Kidney (tissue), 14 donors: ENCODE data around the gene TLK2. TPM values are rescaled to one million over a fixed set of nuclear protein-coding genes. Genes with fewer than 3 reads are reported as not detected.

Source experiments
- DNase-seq, 5 donors: peaks; one replicate each; pipeline ENCODE4 v3.0.0-alpha.2; 2013 to 2020
- FAIRE-seq: peaks from 2 replicates; lab custom pipeline; 2012; peaks lifted over from hg19 to GRCh38; lab: Jason Lieb, UNC
- H3K27ac ChIP-seq, 2 donors: one replicate each; pipeline ENCODE4 v1.7.0; 2013; ENCODE audit warnings: low read depth in 2 of 2, low read length in 2 of 2, inconsistent platforms in 1 of 2
- H3K27me3 ChIP-seq: one replicate; pipeline ENCODE4 v1.7.1; 2013; ENCODE audit warnings: low read length, inconsistent platforms; ENCODE audit not compliant: control insufficient read depth, insufficient read depth
- H3K36me3 ChIP-seq, 3 donors: one replicate each; pipeline versions ENCODE4 v1.7.0 to v1.7.1; 2013; ENCODE audit warnings: low read length in 3 of 3, control low read depth in 1 of 3, inconsistent platforms in 1 of 3; ENCODE audit not compliant: insufficient read depth in 3 of 3, control insufficient read depth in 2 of 3
- H3K4me1 ChIP-seq, 3 donors: one replicate each; pipeline versions ENCODE4 v1.7.0 to v1.7.1; 2013; ENCODE audit warnings: low read length in 3 of 3, inconsistent platforms in 1 of 3, low read depth in 1 of 3; ENCODE audit not compliant: control insufficient read depth in 2 of 3, insufficient read depth in 2 of 3
- H3K4me3 ChIP-seq, 3 donors: one replicate each; pipeline versions ENCODE4 v1.7.0 to v1.8.1; 2013; ENCODE audit warnings: low read length in 3 of 3, control low read depth in 1 of 3, inconsistent platforms in 1 of 3
- H3K9ac ChIP-seq, 3 donors: one replicate each; pipeline versions ENCODE4 v1.7.0 to v1.7.1; 2013; ENCODE audit warnings: low read length in 3 of 3, control low read depth in 1 of 3, inconsistent platforms in 1 of 3
- H3K9me3 ChIP-seq, 3 donors: one replicate each; pipeline versions ENCODE4 v1.7.0 to v1.7.1; 2013; ENCODE audit warnings: low read length in 3 of 3, control low read depth in 1 of 3, inconsistent platforms in 1 of 3; ENCODE audit not compliant: control insufficient read depth in 2 of 3, insufficient read depth in 1 of 3
- CTCF ChIP-seq: IDR thresholded peaks from 3 replicates; pipeline ENCODE4 v1.5.1; 2012; ENCODE audit warnings: mild to moderate bottlenecking, moderate library complexity, borderline replicate concordance; ENCODE audit not compliant: insufficient read depth; ENCODE audit errors: extremely low read depth
- intact Hi-C: fragments of 100-400 bp; cut with DNase I; formaldehyde crosslinking; loops from one replicate; pipeline ENCODE4 v1.11.1; 2022
- polyA plus RNA-seq: library from polyadenylated mRNA; stranded (reverse); fragments of 350-450 nt; fragmentation: Illumina TruSeq; extraction: RNeasy Lipid Tissue Mini Kit (QIAGEN cat#74804); gene quantifications from one replicate; pipeline ENCODE4 v1.2.3, GENCODE V29; 2014; ENCODE audit warnings: low read depth, low replicate concordance; ENCODE audit not compliant: insufficient read depth
- total RNA-seq: library from RNA; stranded (reverse); fragmentation: NEBNext Ultra II Directional; extraction: Animal tissue kit (Norgen Biotek cat#: 25700); gene quantifications from one replicate; pipeline ENCODE4 v1.2.1, GENCODE V29; 2021
- donor health status: control.
- donor health status: control.
- donor health status: control.
- donor health status: control.
- donor health status: control.
- donor health status: DM: yes; HTN: yes; CAD: no.
- donor health status: Normal renal cell carcinoma (clear cell type).

TLK2 gene
- total and polyA plus RNA-seq, 2 donors from 2014 or later, result 15.6 to 43.0 TPM

GRCh38 chr17:62592341-62593099 is 113.9 kb downstream of the TLK2 start:
- no peak for TF ChIP-seq CTCF
- no peak overlapping the region for H3K4me3 ChIP-seq
- H3K36me3 ChIP-seq, result peaks cover 4 to 12% (median 10%) of the 10 kb centered on the region in 3 donors
- intact Hi-C loops, result no loop called here
- no peak for FAIRE-seq
- no peak for DNase-seq
- no peaks in the 10 kb centered on the region for H3K27me3 ChIP-seq
- H3K27ac ChIP-seq, result no peak overlapping the region
- peaks cover 0 to 5% (median 0%) of the 10 kb centered on the region in 3 donors for H3K4me1 ChIP-seq
- no peaks in the 10 kb centered on the region for H3K9me3 ChIP-seq
- H3K9ac ChIP-seq, result no peak overlapping the region

- intact Hi-C loops, result no loop called here
- Histone ChIP-seq H3K27me3 (no peaks in the 10 kb centered on the region), H3K36me3 (peaks cover 10 to 20% (median 11%) of the 10 kb centered on the region in 3 donors), H3K4me1 (peaks cover 0 to 6% (median 0%) of the 10 kb centered on the region in 3 donors), H3K9me3 (no peaks in the 10 kb centered on the region), H3K27ac (no peak overlapping the region), H3K4me3 (no peak overlapping the region), H3K9ac (no peak overlapping the region)
- no peak for DNase-seq
- TF ChIP-seq CTCF, result no peak
- no peak for FAIRE-seq
Measured at GRCh38 chr17:62595484-62595883, 116.9 kb downstream of the TLK2 start.

GRCh38 chr17:62596662-62597061 is 118.0 kb downstream of the TLK2 start:
- Histone ChIP-seq H3K27me3 (no peaks in the 10 kb centered on the region), H3K9ac (no peak overlapping the region), H3K4me3 (no peak overlapping the region), H3K9me3 (no peaks in the 10 kb centered on the region), H3K4me1 (peaks cover 0 to 6% (median 0%) of the 10 kb centered on the region in 3 donors), H3K27ac (no peak overlapping the region), H3K36me3 (peaks cover 10 to 28% (median 11%) of the 10 kb centered on the region in 3 donors)
- intact Hi-C loops, result no loop called here
- FAIRE-seq, result no peak
- DNase-seq, result no peak
- no peak for TF ChIP-seq CTCF
